Measurements from ENCODE around the gene FAM24A.

FAM24A gene

GRCh38 chr10:122962405-122962804 is 52.0 kb downstream of the FAM24A start:
- no peaks in the 10 kb centered on the region for H3K4me1 Mint-ChIP-seq
- peaks cover 11% of the 10 kb centered on the region for H3K9me3 Mint-ChIP-seq
- H3K27ac Mint-ChIP-seq = no peak overlapping the region
- peaks cover 20% of the 10 kb centered on the region for H3K36me3 Mint-ChIP-seq
- no peak overlapping the region for H3K4me3 Mint-ChIP-seq
- H3K27me3 Mint-ChIP-seq = no peaks in the 10 kb centered on the region
- no peak for ATAC-seq
